ENCODE results near the gene EGFL6.

Gene EGFL6

DNA sequence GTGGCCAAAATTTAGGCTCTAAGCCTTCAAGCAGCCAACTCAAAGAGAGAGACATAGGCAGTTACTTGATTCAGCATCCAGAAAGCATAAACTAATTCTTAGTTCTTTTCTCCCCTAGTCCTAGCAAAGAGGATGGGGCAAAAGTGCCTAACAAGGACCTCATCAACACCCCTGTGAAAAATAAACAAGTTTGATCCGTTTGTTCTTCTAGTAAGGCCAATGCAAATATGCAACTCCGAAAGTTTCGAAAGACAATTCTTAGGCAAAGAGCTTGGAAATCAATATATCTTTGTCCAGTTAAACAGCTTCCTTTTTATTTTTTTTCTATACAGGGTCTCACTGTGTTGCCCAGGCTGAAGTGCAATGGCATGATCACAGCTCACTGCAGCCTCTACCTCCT is 31.0 kb upstream of the EGFL6 start:
- no peak for TF ChIP-seq ZFX (IDR thresholded peaks at IDR 0.05)
- TF ChIP-seq, protein P1, sequence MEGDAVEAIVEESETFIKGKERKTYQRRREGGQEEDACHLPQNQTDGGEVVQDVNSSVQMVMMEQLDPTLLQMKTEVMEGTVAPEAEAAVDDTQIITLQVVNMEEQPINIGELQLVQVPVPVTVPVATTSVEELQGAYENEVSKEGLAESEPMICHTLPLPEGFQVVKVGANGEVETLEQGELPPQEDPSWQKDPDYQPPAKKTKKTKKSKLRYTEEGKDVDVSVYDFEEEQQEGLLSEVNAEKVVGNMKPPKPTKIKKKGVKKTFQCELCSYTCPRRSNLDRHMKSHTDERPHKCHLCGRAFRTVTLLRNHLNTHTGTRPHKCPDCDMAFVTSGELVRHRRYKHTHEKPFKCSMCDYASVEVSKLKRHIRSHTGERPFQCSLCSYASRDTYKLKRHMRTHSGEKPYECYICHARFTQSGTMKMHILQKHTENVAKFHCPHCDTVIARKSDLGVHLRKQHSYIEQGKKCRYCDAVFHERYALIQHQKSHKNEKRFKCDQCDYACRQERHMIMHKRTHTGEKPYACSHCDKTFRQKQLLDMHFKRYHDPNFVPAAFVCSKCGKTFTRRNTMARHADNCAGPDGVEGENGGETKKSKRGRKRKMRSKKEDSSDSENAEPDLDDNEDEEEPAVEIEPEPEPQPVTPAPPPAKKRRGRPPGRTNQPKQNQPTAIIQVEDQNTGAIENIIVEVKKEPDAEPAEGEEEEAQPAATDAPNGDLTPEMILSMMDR (conservative IDR thresholded peaks at IDR 0.05): no peak

DNA sequence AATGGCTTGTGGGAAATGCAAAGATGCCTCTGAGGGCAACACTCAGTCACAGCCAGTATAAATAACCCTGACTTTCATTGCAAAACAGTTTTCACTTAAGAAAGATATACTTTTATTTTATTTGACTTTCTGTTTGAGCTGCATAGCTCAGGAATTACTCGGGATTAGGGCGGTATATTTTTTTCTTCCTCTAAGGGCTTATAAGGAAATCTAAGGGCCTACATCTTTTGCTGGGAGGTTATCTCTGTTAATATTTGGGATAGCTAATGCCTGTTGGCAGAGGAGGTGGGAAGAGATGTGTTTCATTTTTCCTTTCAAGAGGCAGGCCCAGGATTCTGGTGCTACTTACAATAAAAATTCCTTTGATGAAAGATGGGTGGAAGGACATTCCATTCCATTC is 28.8 kb upstream of the EGFL6 start:
- no peak for TF ChIP-seq ZFX (IDR thresholded peaks at IDR 0.05)
- TF ChIP-seq, protein P1 (conservative IDR thresholded peaks at IDR 0.05): no peak
- H3K27ac ChIP-seq: no peak overlapping the region

More for the DNA sequence above, 31.0 kb upstream of the EGFL6 start:
- no peak overlapping the region for H3K27ac ChIP-seq

DNA sequence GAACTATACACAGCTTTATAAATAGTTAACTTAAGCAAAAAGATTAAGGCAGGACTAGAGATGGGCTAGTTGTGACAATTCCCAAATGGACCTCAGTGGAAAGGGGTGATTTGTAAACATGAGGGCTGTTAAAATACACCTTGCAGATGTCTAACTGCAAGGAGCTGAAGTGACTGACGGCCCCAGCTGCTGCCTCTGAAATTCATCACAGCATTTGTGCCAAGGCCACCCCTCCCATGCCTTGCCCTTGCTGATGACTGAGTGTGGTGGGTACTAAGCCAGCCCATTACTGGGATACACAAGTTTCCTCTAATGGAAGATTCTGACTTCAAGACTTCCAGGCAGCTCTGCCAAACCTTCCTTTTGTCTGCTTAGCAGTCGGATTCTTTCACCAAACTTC is 23.7 kb upstream of the EGFL6 start:
- H3K27ac ChIP-seq: no peak overlapping the region
- TF ChIP-seq, protein P1 (conservative IDR thresholded peaks at IDR 0.05): no peak
- TF ChIP-seq ZFX (IDR thresholded peaks at IDR 0.05): no peak

DNA sequence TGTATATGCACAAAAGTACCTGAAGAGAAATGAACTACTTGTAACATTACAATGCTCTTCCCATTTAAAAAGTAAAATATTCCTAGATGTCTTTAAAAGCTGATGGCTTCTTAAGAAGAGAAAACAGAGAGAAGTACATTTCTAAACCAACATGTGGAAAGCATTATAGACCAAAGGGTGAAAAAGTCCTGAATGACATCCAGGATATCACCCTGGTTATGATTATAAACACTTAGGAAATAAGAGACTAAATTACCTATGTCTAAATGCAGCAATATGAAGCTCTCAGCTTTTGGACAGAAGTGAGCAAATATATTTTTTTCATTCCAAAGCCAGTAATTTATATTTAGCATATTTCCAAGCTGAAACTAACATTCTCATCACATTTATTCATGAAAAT is 21.7 kb upstream of the EGFL6 start:
- no peak for TF ChIP-seq ZFX (IDR thresholded peaks at IDR 0.05)
- TF ChIP-seq, protein P1 (conservative IDR thresholded peaks at IDR 0.05): no peak
- H3K27ac ChIP-seq: no peak overlapping the region

DNA sequence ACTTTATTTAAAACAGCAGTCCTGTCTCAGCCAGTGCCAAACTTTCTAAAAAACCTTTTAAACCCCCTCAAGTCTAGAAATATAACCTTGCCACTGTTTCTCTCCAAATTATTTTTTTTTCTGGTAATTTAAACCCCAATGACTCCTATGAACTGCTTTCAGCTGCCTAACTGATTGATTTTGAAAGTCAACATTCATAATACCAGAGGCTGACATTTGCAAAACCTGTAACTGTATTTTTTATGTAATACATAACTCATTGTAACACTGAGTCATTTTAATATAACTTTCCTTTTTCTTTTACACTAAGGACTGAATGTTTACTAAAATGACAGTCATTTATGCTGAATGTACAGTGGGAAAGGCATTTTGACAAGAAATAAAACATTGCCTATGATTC is 19.1 kb upstream of the EGFL6 start:
- no peak for TF ChIP-seq ZFX (IDR thresholded peaks at IDR 0.05)
- TF ChIP-seq, protein P1 (conservative IDR thresholded peaks at IDR 0.05): no peak
- no peak overlapping the region for H3K27ac ChIP-seq

DNA sequence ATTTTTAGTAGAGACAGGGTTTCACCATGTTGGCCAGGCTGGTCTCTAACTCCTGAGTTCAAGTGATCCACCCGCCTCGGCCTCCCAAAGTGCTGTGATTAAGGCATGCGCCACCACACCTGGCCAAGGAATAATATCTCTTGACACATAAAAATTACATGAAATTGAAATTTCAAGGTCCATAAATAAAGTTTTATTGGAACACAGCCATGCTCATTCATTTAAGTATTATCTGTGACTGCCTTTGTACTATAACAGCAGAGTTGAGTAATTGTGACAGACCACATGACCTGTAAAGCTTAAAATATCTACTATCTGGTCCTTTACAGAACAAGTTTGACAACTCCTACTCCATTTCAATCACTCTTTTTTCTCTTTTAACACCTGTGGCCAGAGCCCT is 17.8 kb upstream of the EGFL6 start:
- no peak overlapping the region for H3K27ac ChIP-seq
- TF ChIP-seq ZFX (IDR thresholded peaks at IDR 0.05): no peak
- TF ChIP-seq, protein P1 (conservative IDR thresholded peaks at IDR 0.05): no peak

DNA sequence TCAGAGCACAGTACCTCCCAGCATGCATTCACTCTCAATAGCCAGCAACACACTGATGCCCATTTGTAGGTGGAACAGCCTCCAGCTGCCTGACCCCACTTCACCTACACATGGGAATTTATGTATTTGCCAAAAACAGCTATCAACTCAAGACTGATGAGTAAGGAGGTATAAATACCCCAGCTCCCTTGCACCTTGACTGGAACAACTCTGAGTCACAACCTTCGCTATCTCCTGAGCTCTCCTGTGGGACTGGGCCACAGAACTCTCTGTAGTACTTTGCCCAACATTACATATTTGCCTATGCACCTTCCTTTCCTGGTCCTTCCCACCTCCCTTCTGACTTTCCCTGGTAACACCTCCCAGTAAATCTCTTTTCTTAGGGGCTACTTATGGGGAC is 16.5 kb upstream of the EGFL6 start:
- no peak overlapping the region for H3K27ac ChIP-seq
- no peak for TF ChIP-seq ZFX (IDR thresholded peaks at IDR 0.05)
- TF ChIP-seq, protein P1 (conservative IDR thresholded peaks at IDR 0.05): no peak

All from C4-2B (cell line).